H1 (cell line): ENCODE measurements around the gene GULP1. TPM values are rescaled to one million over a fixed set of nuclear protein-coding genes. Genes with fewer than 3 reads are reported as not detected.

Experiments
- CTCF ChIA-PET: fragments of 300-600 bp; sonication (Branson Sonifier 250); formaldehyde crosslinking; loops from one replicate; lab custom pipeline; 2021; ENCODE audit not compliant: partially characterized antibody; lab: Charles Lee
- POLR2A ChIA-PET: fragments of 300-600 bp; sonication (Branson Sonifier 250); formaldehyde crosslinking; loops from one replicate; lab custom pipeline; 2021; ENCODE audit warnings: inconsistent platforms; ENCODE audit not compliant: partially characterized antibody; lab: Charles Lee
- DNase-seq, 2 experiments: peaks; one replicate each; pipeline versions ENCODE4 v3.0.0 to v3.0.0-alpha.2; 2010 to 2022; ENCODE audit warnings: low spot score in 2 of 2, low read depth in 1 of 2, mixed read lengths in 1 of 2
- FAIRE-seq: peaks from 2 replicates; lab custom pipeline; 2011; peaks lifted over from hg19 to GRCh38; lab: Jason Lieb, UNC
- H2AFZ ChIP-seq: 2 replicates; pipeline ENCODE4 v1.8.1; 2012; ENCODE audit warnings: low read length, inconsistent platforms
- H2AK5ac ChIP-seq: 2 replicates; pipeline ENCODE4 v1.6.1; 2013; ENCODE audit warnings: low read depth, low read length
- H2BK120ac ChIP-seq: replicated peaks from 2 replicates; pipeline ENCODE3; 2013; ENCODE audit warnings: low read depth, low read length, inconsistent platforms
- H2BK12ac ChIP-seq: 2 replicates; pipeline ENCODE4 v1.6.1; 2013; ENCODE audit warnings: low read depth, low read length
- H2BK15ac ChIP-seq: 2 replicates; pipeline ENCODE4 v1.6.1; 2013; ENCODE audit warnings: low read length
- H2BK20ac ChIP-seq: 2 replicates; pipeline ENCODE4 v1.6.1; 2013; ENCODE audit warnings: low read length
- H2BK5ac ChIP-seq: 2 replicates; pipeline ENCODE4 v1.6.1; 2013; ENCODE audit warnings: low read depth, low read length
- H3K14ac ChIP-seq: 2 replicates; pipeline ENCODE4 v1.6.1; 2013; ENCODE audit warnings: inconsistent platforms; ENCODE audit not compliant: insufficient read length
- H3K18ac ChIP-seq: 2 replicates; pipeline ENCODE4 v1.6.1; 2013; ENCODE audit warnings: low read length; ENCODE audit errors: extremely low read depth
- H3K23ac ChIP-seq: 2 replicates; pipeline ENCODE4 v1.6.1; 2013; ENCODE audit warnings: inconsistent platforms; ENCODE audit not compliant: insufficient read length
- H3K23me2 ChIP-seq: 2 replicates; pipeline ENCODE4 v1.6.1; 2013; ENCODE audit warnings: low read depth, low read length
- H3K27ac ChIP-seq: 2 replicates; pipeline ENCODE4 v1.6.1; 2011; ENCODE audit warnings: low read depth, low read length, inconsistent platforms
- H3K27me3 ChIP-seq, 4 experiments: replicated peaks in 1 of 4; 1 replicate in 1 of 4; 2 replicates in 3 of 4; pipeline versions ENCODE4 v1.6.1 to v1.8.1; 2011 to 2013; ENCODE audit warnings: low read length in 3 of 4, mild to moderate bottlenecking in 3 of 4, inconsistent platforms in 2 of 4, mixed read lengths in 2 of 4, moderate library complexity in 1 of 4; ENCODE audit not compliant: control insufficient read depth in 3 of 4, insufficient read depth in 3 of 4; ENCODE audit errors: extremely low read depth in 1 of 4
- H3K36me3 ChIP-seq, 4 experiments: 2 replicates each; pipeline versions ENCODE4 v1.6.1 to v1.8.1; 2011 to 2013; ENCODE audit warnings: mild to moderate bottlenecking in 4 of 4, low read length in 3 of 4, moderate library complexity in 2 of 4, control low read depth in 1 of 4, inconsistent platforms in 1 of 4; ENCODE audit not compliant: insufficient read depth in 4 of 4, control insufficient read depth in 2 of 4
- H3K4ac ChIP-seq: replicated peaks from 2 replicates; pipeline ENCODE3; 2013; ENCODE audit warnings: low read length, low read depth, mixed read lengths, inconsistent platforms; ENCODE audit not compliant: insufficient read length
- H3K4me1 ChIP-seq, 4 experiments: replicated peaks in 1 of 4; 1 replicate in 1 of 4; 2 replicates in 3 of 4; pipeline versions ENCODE4 v1.6.1 to v1.8.1; 2011 to 2013; ENCODE audit warnings: low read length in 3 of 4, inconsistent platforms in 2 of 4, mixed read lengths in 1 of 4; ENCODE audit not compliant: insufficient read depth in 4 of 4, control insufficient read depth in 3 of 4
- H3K4me2 ChIP-seq, 2 experiments: 2 replicates each; pipeline versions ENCODE4 v1.6.1 to v1.8.1; 2011 to 2013; ENCODE audit warnings: low read depth in 2 of 2, low read length in 2 of 2, control low read depth in 1 of 2, inconsistent platforms in 1 of 2, mild to moderate bottlenecking in 1 of 2; ENCODE audit not compliant: insufficient read depth in 1 of 2
- H3K4me3 ChIP-seq, 4 experiments: fragments of 200-600, 300-600 bp in 1 of 4; sonication (generic), shearing (Covaris generic), sonication (Bioruptor Twin) in 1 of 4; 2 replicates each; pipeline versions ENCODE4 v1.5.1 to v1.8.1; 2011 to 2016; ENCODE audit warnings: low read length in 4 of 4, low read depth in 3 of 4, control low read depth in 2 of 4, inconsistent platforms in 2 of 4, mild to moderate bottlenecking in 2 of 4, mixed read lengths in 1 of 4, moderate library complexity in 1 of 4; ENCODE audit not compliant: insufficient read depth in 2 of 4; ENCODE audit errors: extremely low read depth in 1 of 4
- H3K56ac ChIP-seq: replicated peaks from 2 replicates; pipeline ENCODE3; 2013; ENCODE audit warnings: low read depth, mild to moderate bottlenecking, mixed read lengths, low read length, inconsistent platforms; ENCODE audit not compliant: insufficient read length
- H3K79me1 ChIP-seq: 2 replicates; pipeline ENCODE4 v1.6.1; 2013; ENCODE audit warnings: low read depth, low read length, control low read depth
- H3K79me2 ChIP-seq, 2 experiments: 2 replicates each; pipeline versions ENCODE4 v1.6.1 to v1.8.1; 2012 to 2013; ENCODE audit warnings: low read length in 2 of 2, mild to moderate bottlenecking in 2 of 2, inconsistent platforms in 1 of 2; ENCODE audit not compliant: insufficient read depth in 2 of 2, control insufficient read depth in 1 of 2
- H3K9ac ChIP-seq, 4 experiments: replicated peaks in 1 of 4; 1 replicate in 1 of 4; 2 replicates in 3 of 4; pipeline versions ENCODE4 v1.6.1 to v1.8.1; 2011 to 2013; ENCODE audit warnings: low read depth in 3 of 4, low read length in 3 of 4, control low read depth in 2 of 4, mild to moderate bottlenecking in 2 of 4, moderate library complexity in 2 of 4, inconsistent platforms in 1 of 4; ENCODE audit errors: extremely low read depth in 1 of 4
- H3K9me3 ChIP-seq, 2 experiments: 2 replicates each; pipeline versions ENCODE4 v1.6.1 to v1.8.1; 2012 to 2013; ENCODE audit warnings: mild to moderate bottlenecking in 2 of 2, moderate library complexity in 2 of 2, control low read depth in 1 of 2, inconsistent platforms in 1 of 2, low read depth in 1 of 2, low read length in 1 of 2, mixed read lengths in 1 of 2; ENCODE audit not compliant: insufficient read depth in 2 of 2
- H4K20me1 ChIP-seq, 2 experiments: replicated peaks in 1 of 2; 2 replicates each; pipeline versions ENCODE3 to v1.8.1; 2011 to 2013; ENCODE audit warnings: inconsistent platforms in 2 of 2, low read length in 2 of 2, mild to moderate bottlenecking in 1 of 2; ENCODE audit not compliant: insufficient read depth in 2 of 2, control insufficient read depth in 1 of 2
- H4K5ac ChIP-seq: 2 replicates; pipeline ENCODE4 v1.6.1; 2013; ENCODE audit warnings: low read length, low read depth, mixed read lengths, inconsistent platforms; ENCODE audit not compliant: insufficient read length
- H4K8ac ChIP-seq: 2 replicates; pipeline ENCODE4 v1.8.0; 2013; ENCODE audit warnings: mild to moderate bottlenecking, moderate library complexity, low read length, inconsistent platforms; ENCODE audit not compliant: insufficient read depth; ENCODE audit errors: extremely low read depth
- H4K91ac ChIP-seq: replicated peaks from 2 replicates; pipeline ENCODE3; 2013; ENCODE audit warnings: low read length, mixed read lengths, inconsistent platforms; ENCODE audit not compliant: insufficient read length
- BRCA1 ChIP-seq: IDR thresholded peaks from 2 replicates; pipeline ENCODE4 v1.6.1; 2012; ENCODE audit warnings: low read depth, low read length, improper control_type of control experiment
- WGBS, 2 experiments: shearing (Covaris generic) in 1 of 2; methylation state at CpG; one replicate each; pipeline versions ENCODE4 v1.1.6 to v1.1.7; 2013 to 2015; ENCODE audit warnings: low lambda C conversion rate in 2 of 2, mixed read lengths in 2 of 2, inconsistent platforms in 1 of 2, low coverage in 1 of 2, missing lambda C conversion rate in 1 of 2; ENCODE audit not compliant: insufficient replicate concordance in 2 of 2, insufficient coverage in 1 of 2, insufficient read length in 1 of 2; ENCODE audit errors: extremely low coverage in 1 of 2, missing lambda C conversion rate in 1 of 2; 5-methylcytosine and 5-hydroxymethylcytosine counted together
- polyA plus RNA-seq, 7 experiments: library from polyadenylated mRNA; depleted of rRNA in 3 of 7; stranded (reverse) in 5 of 7; unstranded in 2 of 7; fragments of >200 nt in 5 of 7; fragments of 200-250 nt in 2 of 7; gene quantifications; 1 replicate in 5 of 7; 2 replicates in 1 of 7; 4 replicates in 1 of 7; pipeline versions ENCODE4 v1.2.1 to v1.2.3, GENCODE V29; 2011 to 2013; ENCODE audit warnings: missing spikeins in 2 of 7, mixed read lengths in 2 of 7
- total RNA-seq: library from RNA; stranded (reverse); fragmentation: NEBNext Ultra II Directional; extraction: Animal tissue kit (Norgen Biotek cat#: 25700); gene quantifications from 2 replicates; pipeline ENCODE4 v1.2.1, GENCODE V29; 2021

The GULP1 gene
- total and polyA plus RNA-seq, 2 of the 8 experiments (the other 6 are each of a cell fraction or from before 2014, with no cell fraction given), result 69.7 to 139 TPM

DNA sequence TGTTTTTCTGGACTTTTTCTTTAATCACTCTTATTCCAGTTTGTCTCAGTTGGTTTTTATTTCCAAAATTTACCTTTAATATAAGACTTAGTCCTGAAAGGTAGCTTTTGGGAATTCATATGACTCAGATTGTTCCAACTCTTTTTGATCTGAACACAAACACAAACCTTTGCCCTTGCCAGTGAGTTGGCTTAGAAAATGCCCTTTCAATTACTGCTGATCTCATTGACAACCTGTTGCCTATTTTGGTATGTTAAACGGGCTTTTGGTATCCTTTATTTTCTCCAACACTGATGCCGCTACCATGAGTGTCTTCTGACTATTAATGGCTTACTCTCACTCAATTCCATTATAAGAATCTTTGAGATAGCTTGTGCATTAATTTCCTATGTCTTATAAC is 143.4 kb downstream of the GULP1 start:
- 81% methylated on average over 2 of the region's 2 CpGs; no CpG with 5 or more reads in 1 of the 2 experiments for WGBS, 2 experiments
- H3K27me3 ChIP-seq, result no peaks in the 10 kb centered on the region
- ChIA-PET POLR2A (no interaction called here), CTCF (no interaction called here)
- peaks cover 0 to 14% (median 7%) of the 10 kb centered on the region in 4 experiments; a peak in 4 of 7 replicates for H3K4me1 ChIP-seq
- H4K20me1 ChIP-seq, result no peaks in the 10 kb centered on the region
- H3K9me3 ChIP-seq, result no peaks in the 10 kb centered on the region
- H3K36me3 ChIP-seq, result no peaks in the 10 kb centered on the region
- no peak overlapping the region for H3K27ac ChIP-seq
- no peak overlapping the region for H3K56ac ChIP-seq
- no peak overlapping the region for H2AK5ac ChIP-seq
- H2BK5ac ChIP-seq, result no peak overlapping the region
- H4K5ac ChIP-seq, result no peak overlapping the region
- no peak overlapping the region for H2BK15ac ChIP-seq
- no peak overlapping the region for H3K23ac ChIP-seq
- H3K4me2 ChIP-seq, result no peak overlapping the region
- no peak overlapping the region for H3K4ac ChIP-seq
- H2BK12ac ChIP-seq, result no peak overlapping the region
- no peaks in the 10 kb centered on the region for H3K23me2 ChIP-seq
- FAIRE-seq, result no peak
- H4K8ac ChIP-seq, result no peak overlapping the region
- H4K91ac ChIP-seq, result no peak overlapping the region
- no peak overlapping the region for H2AFZ ChIP-seq
- H3K79me1 ChIP-seq, result no peaks in the 10 kb centered on the region; the same call in 1 of the 2 replicates
- DNase-seq, result no peak
- H3K18ac ChIP-seq, result no peak overlapping the region
- H2BK20ac ChIP-seq, result no peak overlapping the region
- H3K14ac ChIP-seq, result no peak overlapping the region
- no peak overlapping the region for H3K4me3 ChIP-seq
- no peak overlapping the region for H2BK120ac ChIP-seq
- H3K9ac ChIP-seq, result no peak overlapping the region
- TF ChIP-seq BRCA1, result no peak
- peaks cover 0 to 85% of the 10 kb centered on the region in 2 experiments; a peak in 2 of 4 replicates for H3K79me2 ChIP-seq
